AG04449 (cell line): Measurements from ENCODE around the gene HAVCR2.

Source experiments
- CTCF ChIA-PET: fragments of 350-600 bp; formaldehyde crosslinking; extraction: SDS; loops from one replicate; lab custom pipeline; 2021; ENCODE audit warnings: antibody characterized with exemption; lab: Yijun Ruan, JAX
- POLR2A ChIA-PET: fragments of 400-600, 350-600 bp; formaldehyde crosslinking; extraction: SDS; loops from one replicate; lab custom pipeline; 2020; ENCODE audit warnings: antibody characterized with exemption, inconsistent platforms; lab: Yijun Ruan, JAX
- DNase-seq: peaks from one replicate; pipeline ENCODE4 v3.0.0-alpha.2; 2010; ENCODE audit warnings: low read depth, low spot score
- H3K4me3 ChIP-seq: 2 replicates; pipeline ENCODE4 v1.5.1; 2011; ENCODE audit warnings: low read depth, mild to moderate bottlenecking, control low read depth, low read length
- CTCF ChIP-seq: IDR thresholded peaks from one replicate; pipeline ENCODE4 v1.5.1; 2011; ENCODE audit warnings: mild to moderate bottlenecking, moderate library complexity, low read length, control low read depth, inconsistent platforms; ENCODE audit not compliant: insufficient read depth; ENCODE audit errors: missing control alignments

The HAVCR2 gene

DNA sequence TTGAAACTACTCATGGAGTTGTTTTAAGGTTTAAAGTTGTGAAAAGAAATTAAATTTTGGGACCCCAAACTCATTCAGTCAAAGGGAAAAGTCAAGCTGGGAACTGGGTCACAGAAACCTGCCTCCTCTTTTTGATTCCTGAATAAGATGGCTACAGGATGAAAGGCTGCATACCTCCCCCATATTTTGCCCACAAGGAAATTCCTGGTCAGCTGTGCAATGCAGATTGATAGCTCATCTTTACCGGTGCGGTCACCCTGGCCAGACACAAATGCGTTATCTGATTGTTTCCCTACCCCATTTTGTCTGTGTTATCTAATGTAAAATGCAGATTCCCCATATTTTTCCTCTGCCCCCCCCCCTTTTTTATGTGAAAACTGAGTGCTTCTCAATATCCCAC is 1.3 kb downstream of the HAVCR2 start:
- no peak for DNase-seq
- ChIA-PET CTCF (no interaction called here), POLR2A (no interaction called here)
- TF ChIP-seq CTCF, result no peak
- H3K4me3 ChIP-seq, result no peak overlapping the region

- no peak overlapping the region for H3K4me3 ChIP-seq
- POLR2A ChIA-PET, result no interaction called here
- TF ChIP-seq CTCF, result no peak
- no peak for DNase-seq
- CTCF ChIA-PET, result no interaction called here
Observed at GRCh38 chr5:157106630-157107461, 2.0 kb downstream of the HAVCR2 start.

DNA sequence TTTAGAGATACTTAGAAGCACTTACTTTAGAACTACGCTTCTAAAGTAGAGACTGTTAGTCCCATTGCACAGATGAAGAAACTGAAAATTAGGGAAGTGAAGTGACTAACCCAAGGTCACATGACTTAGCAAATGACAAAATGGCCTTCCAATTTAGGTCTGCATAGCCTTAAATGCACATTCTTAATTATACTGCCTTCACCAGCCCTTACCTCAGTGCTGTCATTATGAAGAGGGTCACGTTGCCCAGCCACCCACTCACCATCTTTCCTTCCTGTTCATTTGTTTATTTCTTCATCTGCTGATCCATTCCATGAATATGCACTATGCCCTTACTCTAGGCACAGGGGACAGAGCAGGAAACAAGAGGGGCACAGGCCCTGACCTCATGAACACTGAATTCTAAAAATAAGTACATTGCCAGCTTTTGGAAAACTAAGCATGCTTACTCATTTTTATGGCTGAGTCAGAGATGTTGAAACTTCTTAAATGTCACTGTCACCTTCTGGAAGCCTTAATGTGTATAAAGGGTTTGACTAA is 8.6 kb downstream of the HAVCR2 start:
- CTCF ChIA-PET, result interaction anchor here (1.0 kb wide), 1 partner anchor 9 kb away, joined by 3 read pairs; the partner anchor contains the start of gene HAVCR2
- DNase-seq, result no peak
- H3K4me3 ChIP-seq, result no peak overlapping the region
- no peak for TF ChIP-seq CTCF
- POLR2A ChIA-PET, result no interaction called here

DNA sequence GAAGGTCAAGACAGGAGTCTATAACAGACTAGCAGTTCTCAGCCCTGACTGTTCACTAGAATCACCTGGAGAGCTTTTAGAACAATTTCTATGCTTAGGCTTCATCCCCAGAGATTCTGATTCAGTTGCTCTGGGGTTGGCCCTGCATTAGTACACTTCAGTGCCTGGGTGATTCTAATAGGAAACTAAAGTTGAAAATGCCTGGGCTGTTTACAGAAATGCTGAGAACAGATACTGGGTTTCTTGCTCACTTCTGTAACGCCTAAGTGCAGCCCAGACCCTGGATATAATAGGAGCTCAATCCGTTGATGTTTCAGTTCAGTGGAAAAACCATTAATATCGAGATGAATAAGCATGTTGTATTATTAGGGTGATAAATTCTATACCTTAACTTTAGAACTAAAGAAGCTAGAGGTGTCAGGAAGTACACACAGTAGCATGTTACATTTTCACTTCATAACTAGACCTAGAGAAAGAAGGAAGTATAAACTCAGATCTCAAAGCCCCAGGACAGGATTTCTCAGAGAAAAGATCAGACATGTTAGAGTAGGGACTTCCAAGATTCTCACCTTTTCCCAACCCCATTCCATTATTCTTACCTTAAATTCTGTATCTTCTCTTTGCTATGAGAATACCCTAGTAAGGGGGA is 20.4 kb downstream of the HAVCR2 start:
- DNase-seq, result no peak
- ChIA-PET POLR2A (no interaction called here), CTCF (no interaction called here)
- no peak for TF ChIP-seq CTCF
- H3K4me3 ChIP-seq, result no peak overlapping the region

DNA sequence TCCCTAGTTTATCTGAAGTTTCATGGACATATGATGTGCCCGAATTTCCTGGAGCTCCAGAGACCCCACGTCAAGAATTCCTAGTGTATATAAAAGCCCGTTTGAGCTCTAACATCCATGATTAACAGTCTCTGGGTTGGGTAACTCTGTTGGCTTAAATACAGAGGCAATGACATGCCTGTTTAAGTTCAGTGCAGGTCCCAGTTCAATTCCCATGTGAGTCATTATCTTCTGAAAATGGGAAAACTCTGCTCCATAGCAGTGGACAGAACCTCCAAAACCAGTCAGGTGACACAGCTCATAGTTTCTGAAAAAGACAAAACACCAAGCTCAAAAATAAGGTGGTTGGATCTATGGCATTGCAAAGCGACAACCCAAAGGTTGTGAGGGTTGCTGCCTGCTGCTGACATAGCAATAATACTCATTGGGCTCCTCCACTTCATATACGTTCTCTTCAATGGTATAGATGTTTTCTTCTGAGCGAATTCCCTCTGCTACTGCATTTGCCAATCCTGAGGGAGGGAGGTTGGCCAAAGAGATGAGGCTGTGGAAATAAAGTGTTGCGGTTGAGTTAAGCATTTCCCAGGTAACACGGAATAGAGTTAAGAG is 22.0 kb downstream of the HAVCR2 start:
- TF ChIP-seq CTCF, result no peak
- no peak overlapping the region for H3K4me3 ChIP-seq
- ChIA-PET CTCF (no interaction called here), POLR2A (no interaction called here)
- no peak for DNase-seq

- ChIA-PET CTCF (no interaction called here), POLR2A (no interaction called here)
- H3K4me3 ChIP-seq, result no peak overlapping the region
- TF ChIP-seq CTCF, result no peak
- DNase-seq, result no peak
Observed at GRCh38 chr5:157085930-157086329, 22.9 kb downstream of the HAVCR2 start.
